OCI-LY3 (cell line): ENCODE measurements around the gene MXD3.

Source experiments
- H2AFZ ChIP-seq: fragments of 200-600, 300-600 bp; shearing (Covaris generic); 2 replicates; pipeline ENCODE4 v1.6.0; 2014; ENCODE audit warnings: antibody characterized with exemption, low read depth, low read length
- H3K27ac ChIP-seq: fragments of 200-600, 300-600 bp; sonication (generic); 2 replicates; pipeline ENCODE4 v1.5.1; 2014; ENCODE audit warnings: mild to moderate bottlenecking, low read length, moderate library complexity, mixed read lengths
- H3K27me3 ChIP-seq: fragments of 200-600, 300-600 bp; sonication (generic); 2 replicates; pipeline ENCODE4 v1.6.1; 2014; ENCODE audit warnings: low read depth, low read length, mixed read lengths
- H3K36me3 ChIP-seq: fragments of 200-600, 300-600 bp; sonication (generic); replicated peaks from 2 replicates; pipeline ENCODE3; 2014; ENCODE audit warnings: low read depth, low read length, mixed read lengths
- H3K4me1 ChIP-seq: fragments of 300-600, 200-600 bp; sonication (generic); 2 replicates; pipeline ENCODE4 v1.6.1; 2014; ENCODE audit warnings: low read length, mixed read lengths
- H3K4me2 ChIP-seq: fragments of 200-600, 300-600 bp; sonication (generic); 2 replicates; pipeline ENCODE4 v1.6.1; 2014; ENCODE audit warnings: low read length, mixed read lengths
- H3K4me3 ChIP-seq: fragments of 300-600, 200-600 bp; sonication (generic); 2 replicates; pipeline ENCODE4 v1.5.1; 2014; ENCODE audit warnings: antibody characterized with exemption, mild to moderate bottlenecking, low read length, moderate library complexity
- H3K79me2 ChIP-seq: fragments of 300-600, 200-600 bp; shearing (Covaris generic); 2 replicates; pipeline ENCODE4 v1.6.1; 2014; ENCODE audit warnings: mild to moderate bottlenecking, low read length, mixed read lengths
- H3K9ac ChIP-seq: fragments of 300-600, 200-600 bp; shearing (Covaris generic); 2 replicates; pipeline ENCODE4 v1.6.0; 2014; ENCODE audit warnings: mild to moderate bottlenecking, low read length, moderate library complexity
- H3K9me3 ChIP-seq: fragments of 200-600, 300-600 bp; shearing (Covaris generic); 2 replicates; pipeline ENCODE4 v1.6.1; 2014; ENCODE audit warnings: low read length, mixed read lengths; ENCODE audit not compliant: insufficient read depth
- H4K20me1 ChIP-seq: fragments of 200-600, 300-600 bp; sonication (generic); 2 replicates; pipeline ENCODE4 v1.6.1; 2016; ENCODE audit warnings: low read length, mixed read lengths; ENCODE audit not compliant: insufficient read depth
- CTCF ChIP-seq: fragments of 200-600, 300-600 bp; sonication (generic); IDR thresholded peaks from 2 replicates; pipeline ENCODE4 v1.5.1; 2014; ENCODE audit warnings: antibody characterized with exemption, low read length, low read depth
- EZH2phosphoT487 ChIP-seq: fragments of 200-600 bp; shearing (Covaris generic); IDR thresholded peaks from 2 replicates; pipeline ENCODE4 v1.6.1; 2018; ENCODE audit warnings: antibody characterized with exemption, mixed run types, low read depth

MXD3 gene

GRCh38 chr5:177336603-177337494 lies 25.2 kb upstream of the MXD3 start:
- Histone ChIP-seq H4K20me1 (0 out of 2 replicates have a peak, but pooled peaks cover 3% of the 10 kb centered on the region), H3K27me3 (no peaks in the 10 kb centered on the region), H3K9me3 (no peaks in the 10 kb centered on the region), H3K4me3 (no peak overlapping the region), H2AFZ (no peak overlapping the region), H3K27ac (no peak overlapping the region), H3K4me2 (no peak overlapping the region), H3K9ac (no peak overlapping the region), H3K4me1 (no peaks in the 10 kb centered on the region), H3K79me2 (peaks cover 8% of the 10 kb centered on the region; the same call in 1 of the 2 replicates), H3K36me3 (peaks cover 60% of the 10 kb centered on the region)
- TF ChIP-seq EZH2phosphoT487 (no peak), CTCF (no peak)

GRCh38 chr5:177336112-177336511 lies 24.4 kb upstream of the MXD3 start:
- no peaks in the 10 kb centered on the region for H3K9me3 ChIP-seq
- 0 out of 2 replicates have a peak, but pooled peaks cover 3% of the 10 kb centered on the region for H4K20me1 ChIP-seq
- H2AFZ ChIP-seq, result no peak overlapping the region
- TF ChIP-seq CTCF (peak; percentile 34; the same call in 1 of the 2 replicates), EZH2phosphoT487 (no peak)
- H3K36me3 ChIP-seq, result peaks cover 56% of the 10 kb centered on the region
- H3K9ac ChIP-seq, result no peak overlapping the region
- H3K4me2 ChIP-seq, result no peak overlapping the region
- no peaks in the 10 kb centered on the region for H3K4me1 ChIP-seq
- H3K27me3 ChIP-seq, result no peaks in the 10 kb centered on the region
- no peak overlapping the region for H3K4me3 ChIP-seq
- H3K79me2 ChIP-seq, result peaks cover 8% of the 10 kb centered on the region; the same call in 1 of the 2 replicates
- H3K27ac ChIP-seq, result no peak overlapping the region

- TF ChIP-seq CTCF (no peak), EZH2phosphoT487 (no peak)
- no peak overlapping the region for H3K27ac ChIP-seq
- no peak overlapping the region for H3K4me2 ChIP-seq
- peaks cover 8% of the 10 kb centered on the region; the same call in 1 of the 2 replicates for H3K79me2 ChIP-seq
- H3K36me3 ChIP-seq, result peaks cover 56% of the 10 kb centered on the region
- H3K4me1 ChIP-seq, result no peaks in the 10 kb centered on the region
- no peak overlapping the region for H3K4me3 ChIP-seq
- H4K20me1 ChIP-seq, result 0 out of 2 replicates have a peak, but pooled peaks cover 3% of the 10 kb centered on the region
- H3K9me3 ChIP-seq, result no peaks in the 10 kb centered on the region
- no peak overlapping the region for H2AFZ ChIP-seq
- no peak overlapping the region for H3K9ac ChIP-seq
- no peaks in the 10 kb centered on the region for H3K27me3 ChIP-seq
Measured at GRCh38 chr5:177335701-177336065, 24.0 kb upstream of the MXD3 start.
